ENCODE measurements around the gene SPACA4. TPM values are rescaled to one million over a fixed set of nuclear protein-coding genes. Genes with fewer than 3 reads are reported as not detected.

SPACA4 gene
- total and polyA plus RNA-seq, 9 of the 15 experiments (the other 6 are each of a cell fraction or from before 2014, with no cell fraction given) = not detected

DNA sequence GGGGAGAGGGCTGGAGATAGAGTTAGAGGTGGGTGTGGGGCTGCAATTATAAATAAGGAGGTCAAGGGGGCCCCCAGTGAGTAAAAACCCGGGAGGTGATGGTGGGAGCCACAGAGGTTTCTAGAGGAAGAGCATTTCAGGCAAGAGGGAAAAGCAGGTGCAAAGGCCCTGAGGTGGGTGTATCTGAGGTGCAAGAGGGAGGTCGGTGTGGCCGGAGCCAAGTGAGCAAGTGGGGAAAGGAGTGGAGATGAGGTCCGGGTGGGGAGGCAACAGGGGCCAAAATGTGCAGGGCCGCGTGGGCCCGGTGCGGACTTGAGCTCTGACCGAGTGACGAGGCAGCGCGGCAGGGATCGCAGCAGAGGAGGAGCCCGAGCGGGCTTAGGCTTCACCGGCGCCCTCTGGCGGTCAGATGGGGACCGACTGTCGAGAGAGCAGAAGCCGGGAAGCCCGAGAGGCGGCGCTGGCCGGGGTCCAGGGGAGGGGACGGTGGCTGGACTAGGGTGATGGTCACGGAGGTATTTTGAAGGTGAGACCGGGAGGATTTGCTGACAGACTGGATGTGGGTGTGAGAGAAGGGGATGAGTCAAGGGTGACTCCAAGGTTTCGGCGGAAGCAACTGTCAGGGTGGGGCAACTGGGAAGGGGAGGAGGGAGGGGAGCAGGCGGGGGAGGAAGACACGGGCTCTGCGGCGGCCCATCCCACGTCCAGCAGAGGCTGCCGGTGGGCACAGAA, 17.7 kb upstream of the SPACA4 start (continued):
- TF ChIP-seq, protein P1, sequence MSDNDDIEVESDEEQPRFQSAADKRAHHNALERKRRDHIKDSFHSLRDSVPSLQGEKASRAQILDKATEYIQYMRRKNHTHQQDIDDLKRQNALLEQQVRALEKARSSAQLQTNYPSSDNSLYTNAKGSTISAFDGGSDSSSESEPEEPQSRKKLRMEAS (CRISPR knock-in tag; IDR thresholded peaks at IDR 0.05) = peak; percentile 82
- TF ChIP-seq LARP7 (IDR thresholded peaks at IDR 0.05) (peak; percentile 64; the same call in 1 of the 2 replicates), SNIP1 (IDR thresholded peaks at IDR 0.05; ENCODE audit: low read depth) (no peak), JUN (IDR thresholded peaks at IDR 0.05; ENCODE audit: borderline replicate concordance, low read depth, low read length) (peak; percentile 59; the same call in 1 of the 2 replicates), JUN (CRISPR knock-in tag; IDR thresholded peaks at IDR 0.05; ENCODE audit: borderline replicate concordance) (no peak; the same call in 1 of the 2 replicates), POLR2G (IDR thresholded peaks at IDR 0.05; ENCODE audit: low read depth, low read length) (peak; percentile 74), NR4A1 (CRISPR knock-in tag; IDR thresholded peaks at IDR 0.05) (no peak), NR4A1 (tag; IDR thresholded peaks at IDR 0.05) (0 out of 2 replicates have a peak, but pooled peaks have one; percentile 25), THRAP3 (IDR thresholded peaks at IDR 0.05; ENCODE audit: borderline replicate concordance) (peak; percentile 92), NEUROD1 (IDR thresholded peaks at IDR 0.05; ENCODE audit: borderline replicate concordance, low read depth, low read length, partially characterized antibody) (peak; percentile 17)
- TF ChIP-seq, protein P2, sequence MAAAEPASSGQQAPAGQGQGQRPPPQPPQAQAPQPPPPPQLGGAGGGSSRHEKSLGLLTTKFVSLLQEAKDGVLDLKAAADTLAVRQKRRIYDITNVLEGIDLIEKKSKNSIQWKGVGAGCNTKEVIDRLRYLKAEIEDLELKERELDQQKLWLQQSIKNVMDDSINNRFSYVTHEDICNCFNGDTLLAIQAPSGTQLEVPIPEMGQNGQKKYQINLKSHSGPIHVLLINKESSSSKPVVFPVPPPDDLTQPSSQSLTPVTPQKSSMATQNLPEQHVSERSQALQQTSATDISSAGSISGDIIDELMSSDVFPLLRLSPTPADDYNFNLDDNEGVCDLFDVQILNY (CRISPR knock-in tag; IDR thresholded peaks at IDR 0.05) = no peak
- TF ChIP-seq, protein P3, sequence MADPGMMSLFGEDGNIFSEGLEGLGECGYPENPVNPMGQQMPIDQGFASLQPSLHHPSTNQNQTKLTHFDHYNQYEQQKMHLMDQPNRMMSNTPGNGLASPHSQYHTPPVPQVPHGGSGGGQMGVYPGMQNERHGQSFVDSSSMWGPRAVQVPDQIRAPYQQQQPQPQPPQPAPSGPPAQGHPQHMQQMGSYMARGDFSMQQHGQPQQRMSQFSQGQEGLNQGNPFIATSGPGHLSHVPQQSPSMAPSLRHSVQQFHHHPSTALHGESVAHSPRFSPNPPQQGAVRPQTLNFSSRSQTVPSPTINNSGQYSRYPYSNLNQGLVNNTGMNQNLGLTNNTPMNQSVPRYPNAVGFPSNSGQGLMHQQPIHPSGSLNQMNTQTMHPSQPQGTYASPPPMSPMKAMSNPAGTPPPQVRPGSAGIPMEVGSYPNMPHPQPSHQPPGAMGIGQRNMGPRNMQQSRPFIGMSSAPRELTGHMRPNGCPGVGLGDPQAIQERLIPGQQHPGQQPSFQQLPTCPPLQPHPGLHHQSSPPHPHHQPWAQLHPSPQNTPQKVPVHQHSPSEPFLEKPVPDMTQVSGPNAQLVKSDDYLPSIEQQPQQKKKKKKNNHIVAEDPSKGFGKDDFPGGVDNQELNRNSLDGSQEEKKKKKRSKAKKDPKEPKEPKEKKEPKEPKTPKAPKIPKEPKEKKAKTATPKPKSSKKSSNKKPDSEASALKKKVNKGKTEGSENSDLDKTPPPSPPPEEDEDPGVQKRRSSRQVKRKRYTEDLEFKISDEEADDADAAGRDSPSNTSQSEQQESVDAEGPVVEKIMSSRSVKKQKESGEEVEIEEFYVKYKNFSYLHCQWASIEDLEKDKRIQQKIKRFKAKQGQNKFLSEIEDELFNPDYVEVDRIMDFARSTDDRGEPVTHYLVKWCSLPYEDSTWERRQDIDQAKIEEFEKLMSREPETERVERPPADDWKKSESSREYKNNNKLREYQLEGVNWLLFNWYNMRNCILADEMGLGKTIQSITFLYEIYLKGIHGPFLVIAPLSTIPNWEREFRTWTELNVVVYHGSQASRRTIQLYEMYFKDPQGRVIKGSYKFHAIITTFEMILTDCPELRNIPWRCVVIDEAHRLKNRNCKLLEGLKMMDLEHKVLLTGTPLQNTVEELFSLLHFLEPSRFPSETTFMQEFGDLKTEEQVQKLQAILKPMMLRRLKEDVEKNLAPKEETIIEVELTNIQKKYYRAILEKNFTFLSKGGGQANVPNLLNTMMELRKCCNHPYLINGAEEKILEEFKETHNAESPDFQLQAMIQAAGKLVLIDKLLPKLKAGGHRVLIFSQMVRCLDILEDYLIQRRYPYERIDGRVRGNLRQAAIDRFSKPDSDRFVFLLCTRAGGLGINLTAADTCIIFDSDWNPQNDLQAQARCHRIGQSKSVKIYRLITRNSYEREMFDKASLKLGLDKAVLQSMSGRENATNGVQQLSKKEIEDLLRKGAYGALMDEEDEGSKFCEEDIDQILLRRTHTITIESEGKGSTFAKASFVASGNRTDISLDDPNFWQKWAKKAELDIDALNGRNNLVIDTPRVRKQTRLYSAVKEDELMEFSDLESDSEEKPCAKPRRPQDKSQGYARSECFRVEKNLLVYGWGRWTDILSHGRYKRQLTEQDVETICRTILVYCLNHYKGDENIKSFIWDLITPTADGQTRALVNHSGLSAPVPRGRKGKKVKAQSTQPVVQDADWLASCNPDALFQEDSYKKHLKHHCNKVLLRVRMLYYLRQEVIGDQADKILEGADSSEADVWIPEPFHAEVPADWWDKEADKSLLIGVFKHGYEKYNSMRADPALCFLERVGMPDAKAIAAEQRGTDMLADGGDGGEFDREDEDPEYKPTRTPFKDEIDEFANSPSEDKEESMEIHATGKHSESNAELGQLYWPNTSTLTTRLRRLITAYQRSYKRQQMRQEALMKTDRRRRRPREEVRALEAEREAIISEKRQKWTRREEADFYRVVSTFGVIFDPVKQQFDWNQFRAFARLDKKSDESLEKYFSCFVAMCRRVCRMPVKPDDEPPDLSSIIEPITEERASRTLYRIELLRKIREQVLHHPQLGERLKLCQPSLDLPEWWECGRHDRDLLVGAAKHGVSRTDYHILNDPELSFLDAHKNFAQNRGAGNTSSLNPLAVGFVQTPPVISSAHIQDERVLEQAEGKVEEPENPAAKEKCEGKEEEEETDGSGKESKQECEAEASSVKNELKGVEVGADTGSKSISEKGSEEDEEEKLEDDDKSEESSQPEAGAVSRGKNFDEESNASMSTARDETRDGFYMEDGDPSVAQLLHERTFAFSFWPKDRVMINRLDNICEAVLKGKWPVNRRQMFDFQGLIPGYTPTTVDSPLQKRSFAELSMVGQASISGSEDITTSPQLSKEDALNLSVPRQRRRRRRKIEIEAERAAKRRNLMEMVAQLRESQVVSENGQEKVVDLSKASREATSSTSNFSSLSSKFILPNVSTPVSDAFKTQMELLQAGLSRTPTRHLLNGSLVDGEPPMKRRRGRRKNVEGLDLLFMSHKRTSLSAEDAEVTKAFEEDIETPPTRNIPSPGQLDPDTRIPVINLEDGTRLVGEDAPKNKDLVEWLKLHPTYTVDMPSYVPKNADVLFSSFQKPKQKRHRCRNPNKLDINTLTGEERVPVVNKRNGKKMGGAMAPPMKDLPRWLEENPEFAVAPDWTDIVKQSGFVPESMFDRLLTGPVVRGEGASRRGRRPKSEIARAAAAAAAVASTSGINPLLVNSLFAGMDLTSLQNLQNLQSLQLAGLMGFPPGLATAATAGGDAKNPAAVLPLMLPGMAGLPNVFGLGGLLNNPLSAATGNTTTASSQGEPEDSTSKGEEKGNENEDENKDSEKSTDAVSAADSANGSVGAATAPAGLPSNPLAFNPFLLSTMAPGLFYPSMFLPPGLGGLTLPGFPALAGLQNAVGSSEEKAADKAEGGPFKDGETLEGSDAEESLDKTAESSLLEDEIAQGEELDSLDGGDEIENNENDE (IDR thresholded peaks at IDR 0.05; ENCODE audit: low read depth, low read length) = no peak
